ENCODE results near the gene DPCD. TPM values are rescaled to one million over a fixed set of nuclear protein-coding genes. Genes with fewer than 3 reads are reported as not detected.
A peak's percentile ranks its signal among the peaks of the same experiment; 100 is the strongest.

Gene DPCD
- total RNA-seq, 3 donors from 2014 or later = 17.0 to 25.9 (median 24.7) TPM

- H3K4me3 ChIP-seq = no peak overlapping the region
- intact Hi-C loops (cut with DNase I; ENCODE audit: low total_unique reads) = no loop called here
- H3K9me3 ChIP-seq = no peaks in the 10 kb centered on the region
- TF ChIP-seq POLR2A (IDR thresholded peaks at IDR 0.05) (no peak), CTCF (IDR thresholded peaks at IDR 0.05) (no peak), POLR2AphosphoS5 (IDR thresholded peaks at IDR 0.05) (no peak)
- no peaks in the 10 kb centered on the region for H3K36me3 ChIP-seq
- DNase-seq (ENCODE audit: low spot score in 2 of 2) = no peak
- no peaks in the 10 kb centered on the region for H3K27me3 ChIP-seq
- H3K4me1 ChIP-seq = no peaks in the 10 kb centered on the region
- H3K27ac ChIP-seq = peak overlapping the region in 1 of 2 donors; percentile 48
These were observed 23.2 kb downstream of the DPCD start for GRCh38 chr10:101611096-101611905.

- no peak for DNase-seq (ENCODE audit: low spot score in 2 of 2)
- Histone ChIP-seq H3K9me3 (no peaks in the 10 kb centered on the region), H3K4me1 (no peaks in the 10 kb centered on the region), H3K27ac (peak overlapping the region in 1 of 2 donors; percentile 48), H3K36me3 (no peaks in the 10 kb centered on the region), H3K4me3 (no peak overlapping the region), H3K27me3 (no peaks in the 10 kb centered on the region)
- intact Hi-C loops (cut with DNase I; ENCODE audit: low total_unique reads) = no loop called here
- TF ChIP-seq POLR2AphosphoS5 (IDR thresholded peaks at IDR 0.05) (no peak), POLR2A (IDR thresholded peaks at IDR 0.05) (no peak), CTCF (IDR thresholded peaks at IDR 0.05) (no peak)
These were observed 24.0 kb downstream of the DPCD start for GRCh38 chr10:101612086-101612485.

- Histone ChIP-seq H3K9me3 (no peaks in the 10 kb centered on the region), H3K4me3 (no peak overlapping the region), H3K27ac (peak overlapping the region in 1 of 2 donors; percentile 9), H3K36me3 (no peaks in the 10 kb centered on the region), H3K4me1 (no peaks in the 10 kb centered on the region), H3K27me3 (no peaks in the 10 kb centered on the region)
- no peak for DNase-seq (ENCODE audit: low spot score in 2 of 2)
- TF ChIP-seq CTCF (IDR thresholded peaks at IDR 0.05) (no peak), POLR2A (IDR thresholded peaks at IDR 0.05) (no peak), POLR2AphosphoS5 (IDR thresholded peaks at IDR 0.05) (no peak)
- intact Hi-C loops (cut with DNase I; ENCODE audit: low total_unique reads) = no loop called here
These were observed 24.8 kb downstream of the DPCD start for GRCh38 chr10:101612872-101613271.

GRCh38 chr10:101613646-101614045, 25.5 kb downstream of the DPCD start:
- no peak overlapping the region for H3K27ac ChIP-seq
- no peaks in the 10 kb centered on the region for H3K4me1 ChIP-seq
- no peak overlapping the region for H3K4me3 ChIP-seq
- H3K36me3 ChIP-seq = no peaks in the 10 kb centered on the region
- DNase-seq (ENCODE audit: low spot score in 2 of 2) = no peak
- no peaks in the 10 kb centered on the region for H3K9me3 ChIP-seq
- intact Hi-C loops (cut with DNase I; ENCODE audit: low total_unique reads) = no loop called here
- TF ChIP-seq CTCF (IDR thresholded peaks at IDR 0.05) (no peak), POLR2AphosphoS5 (IDR thresholded peaks at IDR 0.05) (no peak), POLR2A (IDR thresholded peaks at IDR 0.05) (no peak)
- no peaks in the 10 kb centered on the region for H3K27me3 ChIP-seq

GRCh38 chr10:101614663-101615524, 26.8 kb downstream of the DPCD start:
- Histone ChIP-seq H3K9me3 (no peaks in the 10 kb centered on the region), H3K27ac (no peak overlapping the region), H3K4me3 (no peak overlapping the region), H3K4me1 (no peaks in the 10 kb centered on the region), H3K36me3 (no peaks in the 10 kb centered on the region), H3K27me3 (no peaks in the 10 kb centered on the region)
- TF ChIP-seq POLR2AphosphoS5 (IDR thresholded peaks at IDR 0.05) = no peak
- no peak for TF ChIP-seq CTCF (IDR thresholded peaks at IDR 0.05)
- no peak for DNase-seq (ENCODE audit: low spot score in 2 of 2)
- intact Hi-C loops (cut with DNase I; ENCODE audit: low total_unique reads) = no loop called here

All from breast epithelium (tissue), 4 donors.